Measurements from ENCODE around the gene CMIP.

Gene CMIP

DNA sequence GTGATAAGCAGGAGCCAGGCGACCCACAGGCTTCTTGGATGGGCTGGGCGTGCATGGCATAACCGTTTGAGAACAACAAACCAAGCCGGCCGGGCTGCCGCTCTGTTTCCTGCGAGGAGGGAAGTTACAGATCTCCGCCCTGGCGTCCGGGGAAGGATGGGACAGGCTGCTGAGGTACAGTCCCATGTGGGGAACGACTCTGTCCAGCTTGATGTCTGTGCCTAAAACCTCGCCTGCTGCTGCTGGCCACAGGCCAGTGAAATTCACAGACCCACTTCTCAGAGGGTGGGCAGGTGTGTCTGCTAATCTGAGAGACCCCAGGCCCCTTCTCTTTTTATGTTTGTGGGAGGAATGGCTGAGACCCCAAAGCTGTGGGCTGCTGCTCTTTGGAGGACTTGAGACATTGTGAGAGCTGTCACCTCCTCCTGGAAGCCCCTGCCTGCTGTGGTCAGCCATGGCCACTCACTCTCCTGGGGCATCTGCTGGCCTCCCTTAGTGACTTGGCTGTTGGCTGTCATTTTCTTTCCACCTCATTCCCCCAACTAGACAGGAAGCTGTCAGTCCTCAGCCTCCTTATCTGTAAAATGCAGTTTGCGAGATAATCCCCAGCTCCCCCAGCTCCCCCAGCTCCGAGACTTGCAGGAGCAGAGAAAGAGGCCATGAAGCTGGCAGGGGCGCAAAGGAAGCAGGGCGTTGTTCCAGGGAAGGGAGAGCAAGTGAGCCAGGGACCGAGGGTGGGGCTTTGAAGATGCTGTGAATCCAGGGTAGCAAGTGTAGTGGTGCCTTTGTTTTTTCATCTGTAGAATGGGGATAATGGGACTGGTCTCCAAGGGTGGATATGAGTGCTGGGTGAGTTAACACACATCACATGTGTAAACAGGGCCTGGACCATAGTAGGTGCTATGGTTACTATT is 51.0 kb downstream of the CMIP start:
- H3K4me3 ChIP-seq (ENCODE audit: low read depth, low read length): no peak overlapping the region
- no peak for TF ChIP-seq CTCF (IDR thresholded peaks at IDR 0.05; ENCODE audit: low read depth, low read length)

- no peak for TF ChIP-seq CTCF (IDR thresholded peaks at IDR 0.05; ENCODE audit: low read depth, low read length)
- no peak overlapping the region for H3K4me3 ChIP-seq (ENCODE audit: low read depth, low read length)
Measured at GRCh38 chr16:81496321-81496720, 51.7 kb downstream of the CMIP start.

GRCh38 chr16:81496742-81497141 is 52.1 kb downstream of the CMIP start:
- TF ChIP-seq CTCF (IDR thresholded peaks at IDR 0.05; ENCODE audit: low read depth, low read length): no peak

DNA sequence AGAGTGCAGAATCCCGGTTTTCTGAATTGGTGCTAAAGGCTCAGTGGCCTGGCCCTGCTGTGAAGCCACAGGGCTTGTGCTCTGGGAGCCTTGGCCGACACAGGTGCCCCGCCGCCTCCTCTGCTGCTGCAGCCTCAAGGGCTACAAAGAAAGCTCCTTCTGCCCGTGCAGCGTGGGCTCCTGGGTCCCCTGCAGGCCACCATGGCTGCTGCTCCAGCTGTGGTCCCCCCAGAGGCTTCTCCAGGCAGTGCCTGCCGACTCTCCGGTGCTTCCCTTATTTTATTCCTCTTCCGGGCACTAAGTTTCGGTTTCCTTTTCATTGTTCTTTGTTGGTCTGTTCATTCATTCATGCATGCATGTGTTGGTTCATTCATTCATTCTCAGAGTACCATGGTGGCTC is 53.1 kb downstream of the CMIP start:
- TF ChIP-seq CTCF (IDR thresholded peaks at IDR 0.05; ENCODE audit: low read depth, low read length): no peak
- H3K4me3 ChIP-seq (ENCODE audit: low read depth, low read length): no peak overlapping the region

More at GRCh38 chr16:81496742-81497141, 52.1 kb downstream of the CMIP start:
- no peak overlapping the region for H3K4me3 ChIP-seq (ENCODE audit: low read depth, low read length)

- H3K4me3 ChIP-seq (ENCODE audit: low read depth, low read length): no peak overlapping the region
- no peak for TF ChIP-seq CTCF (IDR thresholded peaks at IDR 0.05; ENCODE audit: low read depth, low read length)
Measured at GRCh38 chr16:81498351-81498750, 53.7 kb downstream of the CMIP start.

- no peak overlapping the region for H3K4me3 ChIP-seq (ENCODE audit: low read depth, low read length)
- no peak for TF ChIP-seq CTCF (IDR thresholded peaks at IDR 0.05; ENCODE audit: low read depth, low read length)
Measured at GRCh38 chr16:81499576-81500380, 55.2 kb downstream of the CMIP start.
